ENCODE measurements around the gene ERMARD. TPM values are rescaled to one million over a fixed set of nuclear protein-coding genes. Genes with fewer than 3 reads are reported as not detected.

The ERMARD gene
- total RNA-seq, 1 donor from 2014 or later = 26.3 TPM

GRCh38 chr6:169738976-169739529 lies 12.4 kb upstream of the ERMARD start:
- DNase-seq (ENCODE audit: low read depth, low spot score) = no peak
- no peaks in the 10 kb centered on the region for H3K4me1 Mint-ChIP-seq
- H3K27me3 Mint-ChIP-seq (ENCODE audit: low read depth) = no peaks in the 10 kb centered on the region
- H3K4me3 Mint-ChIP-seq = no peak overlapping the region
- TF ChIP-seq CTCF (conservative IDR thresholded peaks at IDR 0.05) = no peak
- no peaks in the 10 kb centered on the region for H3K9me3 Mint-ChIP-seq
- peaks cover 2% of the 10 kb centered on the region for H3K36me3 Mint-ChIP-seq (ENCODE audit: low read depth)
- no peak overlapping the region for H3K27ac Mint-ChIP-seq (ENCODE audit: unreplicated experiment)

GRCh38 chr6:169741344-169741743 lies 10.1 kb upstream of the ERMARD start:
- Mint-ChIP-seq H3K9me3 (no peaks in the 10 kb centered on the region), H3K4me1 (no peaks in the 10 kb centered on the region), H3K27ac (ENCODE audit: unreplicated experiment) (no peak overlapping the region), H3K36me3 (ENCODE audit: low read depth) (peaks cover 2% of the 10 kb centered on the region), H3K4me3 (no peak overlapping the region), H3K27me3 (ENCODE audit: low read depth) (no peaks in the 10 kb centered on the region)
- no peak for TF ChIP-seq CTCF (conservative IDR thresholded peaks at IDR 0.05)
- DNase-seq (ENCODE audit: low read depth, low spot score) = no peak

- Mint-ChIP-seq H3K27me3 (ENCODE audit: low read depth) (no peaks in the 10 kb centered on the region), H3K36me3 (ENCODE audit: low read depth) (peaks cover 10% of the 10 kb centered on the region), H3K9me3 (no peaks in the 10 kb centered on the region), H3K4me3 (no peak overlapping the region), H3K27ac (ENCODE audit: unreplicated experiment) (no peak overlapping the region), H3K4me1 (peaks cover 11% of the 10 kb centered on the region)
- DNase-seq (ENCODE audit: low read depth, low spot score) = no peak
- TF ChIP-seq CTCF (conservative IDR thresholded peaks at IDR 0.05) = no peak
Observed at GRCh38 chr6:169745405-169745804, 6.0 kb upstream of the ERMARD start.

GRCh38 chr6:169746556-169746955 lies 4.9 kb upstream of the ERMARD start:
- no peaks in the 10 kb centered on the region for H3K27me3 Mint-ChIP-seq (ENCODE audit: low read depth)
- no peaks in the 10 kb centered on the region for H3K9me3 Mint-ChIP-seq
- no peak for TF ChIP-seq CTCF (conservative IDR thresholded peaks at IDR 0.05)
- H3K27ac Mint-ChIP-seq (ENCODE audit: unreplicated experiment) = no peak overlapping the region
- peak overlapping the region; percentile 33 for H3K4me3 Mint-ChIP-seq
- H3K36me3 Mint-ChIP-seq (ENCODE audit: low read depth) = peaks cover 10% of the 10 kb centered on the region
- DNase-seq (ENCODE audit: low read depth, low spot score) = no peak
- H3K4me1 Mint-ChIP-seq = peaks cover 20% of the 10 kb centered on the region

GRCh38 chr6:169752074-169752623 lies 727 bp downstream of the ERMARD start:
- Mint-ChIP-seq H3K4me3 (peak overlapping the region; percentile 88), H3K9me3 (no peaks in the 10 kb centered on the region), H3K36me3 (ENCODE audit: low read depth) (peaks cover 3% of the 10 kb centered on the region), H3K27ac (ENCODE audit: unreplicated experiment) (peak overlapping the region; percentile 97), H3K27me3 (ENCODE audit: low read depth) (no peaks in the 10 kb centered on the region), H3K4me1 (peaks cover 36% of the 10 kb centered on the region)
- DNase-seq (ENCODE audit: low read depth, low spot score) = no peak
- TF ChIP-seq CTCF (conservative IDR thresholded peaks at IDR 0.05) = peak; percentile 3
